ENCODE measurements around the gene TAP1.
"Not testable (repeated sequence)": the region's sequence is repeated elsewhere in the genome, so short reads cannot be mapped to it uniquely, and the experiment has no call there.

TAP1 gene

DNA sequence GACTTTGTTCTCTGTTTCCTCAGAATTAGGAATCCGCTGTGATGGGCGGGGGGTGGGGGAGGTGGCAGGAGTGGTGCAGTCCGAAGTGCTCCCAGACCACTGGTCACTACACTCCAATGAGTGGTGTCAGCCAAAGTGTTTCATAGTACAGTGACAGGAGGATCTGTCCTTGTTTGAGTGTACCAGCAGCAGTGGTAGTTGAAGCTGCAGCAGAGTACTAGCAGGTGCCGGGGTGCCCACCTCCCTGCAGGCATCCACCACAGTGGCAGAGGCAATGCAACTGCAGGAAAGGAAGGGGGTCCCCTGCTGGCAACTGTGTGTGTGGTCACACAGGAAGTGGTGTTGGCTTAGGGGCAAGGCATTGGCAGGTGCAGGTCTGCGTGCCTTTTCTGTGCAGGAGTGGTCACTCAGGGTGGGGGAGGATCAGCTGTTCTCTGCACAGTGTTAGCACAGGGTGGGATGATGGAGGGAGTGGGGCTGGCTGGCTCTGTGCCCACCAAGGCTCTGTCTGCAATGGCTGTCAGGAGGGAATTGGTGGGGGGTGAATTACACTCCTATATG lies 46.4 kb downstream of the TAP1 start:
- peaks cover 5% of the 10 kb centered on the region for H3K4me1 Mint-ChIP-seq
- H3K9me3 Mint-ChIP-seq = no peaks in the 10 kb centered on the region
- ATAC-seq (no peak), DNase-seq (ENCODE audit: low spot score in 2 of 2) (no peak)
- H3K36me3 Mint-ChIP-seq = peaks cover 1% of the 10 kb centered on the region
- no peak overlapping the region for H3K27ac Mint-ChIP-seq
- no peak overlapping the region for H3K4me3 Mint-ChIP-seq

DNA sequence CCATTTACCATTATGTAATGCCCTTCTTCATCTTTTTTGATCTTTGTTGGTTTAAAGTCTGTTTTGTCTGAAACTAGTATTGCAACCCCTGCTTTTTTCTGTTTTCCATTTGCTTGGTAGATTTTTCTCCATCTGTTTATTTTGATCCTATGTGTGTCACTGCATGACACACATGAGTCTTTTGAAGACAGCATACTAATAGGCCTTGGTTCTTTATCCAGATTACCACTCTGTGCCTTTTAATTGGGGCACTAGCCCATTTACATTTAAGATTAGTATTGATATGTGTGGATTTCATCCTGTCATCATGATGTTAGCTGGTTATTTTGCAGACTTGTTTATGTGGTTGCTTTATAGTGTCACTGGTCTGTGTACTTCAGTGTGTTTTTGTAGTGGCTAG lies 48.1 kb downstream of the TAP1 start:
- not testable (repeated sequence) for H3K27ac Mint-ChIP-seq; DNase-seq (ENCODE audit: low spot score in 2 of 2); H3K4me3 Mint-ChIP-seq; ATAC-seq; H3K4me1 Mint-ChIP-seq; H3K9me3 Mint-ChIP-seq; H3K36me3 Mint-ChIP-seq

- Mint-ChIP-seq H3K4me1 (peaks cover 5% of the 10 kb centered on the region), H3K4me3 (no peak overlapping the region), H3K9me3 (peaks cover 5% of the 10 kb centered on the region), H3K36me3 (no peaks in the 10 kb centered on the region), H3K27ac (no peak overlapping the region)
- ATAC-seq (no peak), DNase-seq (ENCODE audit: low spot score in 2 of 2) (no peak)
Measured at GRCh38 chr6:32803416-32803815, 50.1 kb downstream of the TAP1 start.

- Mint-ChIP-seq H3K4me1 (peaks cover 7% of the 10 kb centered on the region), H3K9me3 (peaks cover 5% of the 10 kb centered on the region), H3K4me3 (no peak overlapping the region), H3K36me3 (no peaks in the 10 kb centered on the region), H3K27ac (no peak overlapping the region)
- DNase-seq (ENCODE audit: low spot score in 2 of 2) (no peak), ATAC-seq (no peak)
Measured at GRCh38 chr6:32799740-32800139, 53.8 kb downstream of the TAP1 start.

- Mint-ChIP-seq H3K36me3 (no peaks in the 10 kb centered on the region), H3K9me3 (peaks cover 5% of the 10 kb centered on the region), H3K27ac (no peak overlapping the region)
Measured at GRCh38 chr6:32799168-32799567, 54.3 kb downstream of the TAP1 start.

GRCh38 chr6:32796848-32797776 lies 56.4 kb downstream of the TAP1 start:
- Mint-ChIP-seq H3K4me1 (peaks cover 7% of the 10 kb centered on the region), H3K27ac (no peak overlapping the region), H3K4me3 (peak overlapping the region; percentile 51), H3K9me3 (peaks cover 5% of the 10 kb centered on the region), H3K36me3 (no peaks in the 10 kb centered on the region)
- DNase-seq (ENCODE audit: low spot score in 2 of 2) (peak; percentile 79 to 90), ATAC-seq (peak; percentile 75)

More at GRCh38 chr6:32799168-32799567, 54.3 kb downstream of the TAP1 start:
- Mint-ChIP-seq H3K4me1 (peaks cover 7% of the 10 kb centered on the region), H3K4me3 (no peak overlapping the region)
- no peak for ATAC-seq
- DNase-seq (ENCODE audit: low spot score in 2 of 2) = no peak

Measured in stimulated activated effector memory CD8-positive, alpha-beta T cell treated with anti-CD3 and anti-CD28 coated beads, Interleukin-12 subunit alpha, Interleukin-12 subunit beta, amount 100 ng/mL, for 72 hours (primary cell).